HUDEP-2 (cell line): ENCODE measurements around the gene WASF3.
"Not testable (repeated sequence)": the region's sequence is repeated elsewhere in the genome, so short reads cannot be mapped to it uniquely, and the experiment has no call there.

Experiments used
- DNase-seq, 76 experiments: peaks; one replicate each; lab custom pipeline; 2025; ENCODE audit not compliant: unreplicated experiment in 76 of 76; lab: John Stamatoyannopoulos, UW

Gene WASF3

GRCh38 chr13:26621731-26622401 is 64.4 kb downstream of the WASF3 start:
- DNase-seq: no peak

GRCh38 chr13:26623125-26623524 is 65.6 kb downstream of the WASF3 start:
- no peak for DNase-seq

- DNase-seq: no peak
These were observed 67.1 kb downstream of the WASF3 start for GRCh38 chr13:26624572-26624971.

- DNase-seq: no peak
These were observed 68.8 kb downstream of the WASF3 start for GRCh38 chr13:26626271-26626670.

GRCh38 chr13:26628706-26629105 is 71.2 kb downstream of the WASF3 start:
- peak in 9 of 76 experiments; percentile 1 to 33 (median 5) for DNase-seq

GRCh38 chr13:26629260-26629825 is 71.9 kb downstream of the WASF3 start:
- DNase-seq: peak in 2 of 76 experiments; percentile 1 to 6

GRCh38 chr13:26635634-26636033 is 78.2 kb downstream of the WASF3 start:
- not testable (repeated sequence) for DNase-seq

- DNase-seq: not testable (repeated sequence)
These were observed 78.6 kb downstream of the WASF3 start for GRCh38 chr13:26636073-26636472.

GRCh38 chr13:26646603-26647002 is 89.1 kb downstream of the WASF3 start:
- no peak for DNase-seq

- no peak for DNase-seq
These were observed 93.8 kb downstream of the WASF3 start for GRCh38 chr13:26651234-26651633.

- DNase-seq: no peak
These were observed 95.8 kb downstream of the WASF3 start for GRCh38 chr13:26653310-26653709.

- no peak for DNase-seq
These were observed 96.4 kb downstream of the WASF3 start for GRCh38 chr13:26653842-26654241.

GRCh38 chr13:26656919-26657318 is 99.4 kb downstream of the WASF3 start:
- peak in 1 of 76 experiments; percentile 3 for DNase-seq

- no peak for DNase-seq
These were observed 101.2 kb downstream of the WASF3 start for GRCh38 chr13:26658448-26659385.

GRCh38 chr13:26660185-26660584 is 102.7 kb downstream of the WASF3 start:
- no peak for DNase-seq

GRCh38 chr13:26660766-26661165 is 103.3 kb downstream of the WASF3 start:
- no peak for DNase-seq

GRCh38 chr13:26663791-26664190 is 106.3 kb downstream of the WASF3 start:
- no peak for DNase-seq

GRCh38 chr13:26664286-26664685 is 106.8 kb downstream of the WASF3 start:
- no peak for DNase-seq

GRCh38 chr13:26664876-26665275 is 107.4 kb downstream of the WASF3 start:
- DNase-seq: no peak

GRCh38 chr13:26668357-26669146 is 111.1 kb downstream of the WASF3 start:
- no peak for DNase-seq

GRCh38 chr13:26673890-26674289 is 116.4 kb downstream of the WASF3 start:
- no peak for DNase-seq
